B cell (primary cell): ENCODE results near the gene NADSYN1.

Source experiments
- CTCF ChIP-seq: fragments of 200-600 bp; IDR thresholded peaks from one replicate; pipeline ENCODE4 v1.8.0; 2022; ENCODE audit warnings: antibody characterized with exemption, mild to moderate bottlenecking
- EZH2 ChIP-seq: IDR thresholded peaks from 2 replicates; pipeline ENCODE4 v1.6.1; 2012; ENCODE audit warnings: borderline replicate concordance, low read depth, mild to moderate bottlenecking, moderate library complexity, low read length; ENCODE audit not compliant: insufficient read depth, poor library complexity, severe bottlenecking

GRCh38 chr11:71437879-71438278 lies 15.1 kb upstream of the NADSYN1 start:
- no peak for TF ChIP-seq CTCF
- TF ChIP-seq EZH2: no peak
